Colonic mucosa (tissue), 4 donors: Measurements from ENCODE around the gene GFER. TPM values are rescaled to one million over a fixed set of nuclear protein-coding genes. Genes with fewer than 3 reads are reported as not detected.

Experiments used
- DNase-seq: peaks from one replicate; pipeline ENCODE4 v3.0.0-alpha.2; 2020
- H3K27ac ChIP-seq: fragments of 200-600 bp; one replicate; pipeline ENCODE4 v1.8.0; 2021
- H3K27me3 ChIP-seq: fragments of 200-600 bp; one replicate; pipeline ENCODE4 v1.8.0; 2021
- H3K36me3 ChIP-seq: fragments of 200-600 bp; one replicate; pipeline ENCODE4 v1.8.0; 2021
- H3K4me1 ChIP-seq: fragments of 200-600 bp; one replicate; pipeline ENCODE4 v1.8.0; 2021; ENCODE audit warnings: mild to moderate bottlenecking
- H3K4me3 ChIP-seq: fragments of 200-600 bp; one replicate; pipeline ENCODE4 v1.8.0; 2021
- H3K9ac ChIP-seq, 2 donors: one replicate each; pipeline ENCODE4 v1.7.0; 2013; ENCODE audit warnings: control low read depth in 2 of 2, low read depth in 2 of 2, low read length in 2 of 2
- H3K9me3 ChIP-seq: fragments of 200-600 bp; one replicate; pipeline ENCODE4 v1.8.0; 2021
- intact Hi-C: fragments of 100-400 bp; cut with DNase I; formaldehyde crosslinking; loops from one replicate; pipeline ENCODE4 v1.14.1; 2022
- total RNA-seq, 2 donors: library from RNA; stranded (reverse); fragmentation: NEBNext Ultra II Directional in 1 of 2; extraction: Animal tissue kit (Norgen Biotek cat#: 25700) in 1 of 2; gene quantifications; one replicate each; pipeline ENCODE4 v1.2.1, GENCODE V29; 2021
- TF ChIP-seq, protein P1 (sequence below): fragments of 200-600 bp; IDR thresholded peaks from one replicate; pipeline ENCODE4 v1.8.0; 2022; ENCODE audit warnings: antibody characterized with exemption, mild to moderate bottlenecking
- donor health status: healthy.
- donor health status: DM: no; HTN: no; CAD: no.
- donor health status: DM: no; HTN: no; CAD: no.

GFER gene
- total RNA-seq, 2 donors from 2014 or later: 76.6 to 79.5 TPM

- TF ChIP-seq, protein P1, sequence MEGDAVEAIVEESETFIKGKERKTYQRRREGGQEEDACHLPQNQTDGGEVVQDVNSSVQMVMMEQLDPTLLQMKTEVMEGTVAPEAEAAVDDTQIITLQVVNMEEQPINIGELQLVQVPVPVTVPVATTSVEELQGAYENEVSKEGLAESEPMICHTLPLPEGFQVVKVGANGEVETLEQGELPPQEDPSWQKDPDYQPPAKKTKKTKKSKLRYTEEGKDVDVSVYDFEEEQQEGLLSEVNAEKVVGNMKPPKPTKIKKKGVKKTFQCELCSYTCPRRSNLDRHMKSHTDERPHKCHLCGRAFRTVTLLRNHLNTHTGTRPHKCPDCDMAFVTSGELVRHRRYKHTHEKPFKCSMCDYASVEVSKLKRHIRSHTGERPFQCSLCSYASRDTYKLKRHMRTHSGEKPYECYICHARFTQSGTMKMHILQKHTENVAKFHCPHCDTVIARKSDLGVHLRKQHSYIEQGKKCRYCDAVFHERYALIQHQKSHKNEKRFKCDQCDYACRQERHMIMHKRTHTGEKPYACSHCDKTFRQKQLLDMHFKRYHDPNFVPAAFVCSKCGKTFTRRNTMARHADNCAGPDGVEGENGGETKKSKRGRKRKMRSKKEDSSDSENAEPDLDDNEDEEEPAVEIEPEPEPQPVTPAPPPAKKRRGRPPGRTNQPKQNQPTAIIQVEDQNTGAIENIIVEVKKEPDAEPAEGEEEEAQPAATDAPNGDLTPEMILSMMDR: no peak
- H3K9ac ChIP-seq: peak within 1 kb of the TSS; percentile 77 to 99
- H3K4me3 ChIP-seq: peak within 1 kb of the TSS; percentile 92
- H3K27ac ChIP-seq: peak within 1 kb of the TSS; percentile 89
- H3K9me3 ChIP-seq: no peaks in the 10 kb centered on the region
- H3K4me1 ChIP-seq: peaks cover 4% of the 10 kb centered on the region
- intact Hi-C loops: no loop called here
- no peaks in the 10 kb centered on the region for H3K36me3 ChIP-seq
- peak; percentile 99 for DNase-seq
- no peaks in the 10 kb centered on the region for H3K27me3 ChIP-seq
Observed at GRCh38 chr16:1964506-1965395, 19.2 kb upstream of the GFER start, which contains the start of gene RPS2. Gene RPS2, minus strand, starts transcription at chr16:1964826. Its CDS starts 201 bp downstream, at chr16:1964625.

DNA sequence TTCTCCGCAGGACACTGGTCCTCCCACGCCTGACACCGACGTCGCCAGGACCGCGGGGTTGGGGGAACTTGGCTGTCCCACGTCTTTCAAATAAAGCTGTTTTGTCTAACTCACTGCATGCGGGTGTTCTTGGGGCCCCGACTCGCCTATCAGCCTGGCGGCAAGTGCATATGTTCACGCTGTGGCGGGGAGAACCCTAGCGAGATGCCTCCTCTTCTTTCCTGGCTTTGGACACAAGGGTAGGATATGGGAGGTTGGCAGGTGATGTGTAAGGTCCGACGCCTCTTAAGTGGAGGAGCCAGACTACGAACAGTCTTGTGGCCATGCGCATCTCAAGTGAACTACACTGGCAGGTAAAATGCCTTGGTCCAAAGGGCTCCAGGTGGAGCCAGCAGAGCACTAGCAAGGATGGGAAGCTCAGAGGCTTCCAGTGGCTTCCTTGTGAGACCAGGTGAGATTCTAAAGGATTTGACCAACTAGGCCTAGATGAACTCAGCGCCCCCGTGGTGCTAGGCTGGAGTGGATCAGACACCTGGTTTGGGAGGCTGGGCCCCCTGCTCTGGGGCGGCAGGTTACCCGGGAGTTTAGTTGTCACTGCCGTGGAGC is 18.5 kb upstream of the GFER start:
- TF ChIP-seq, protein P1: no peak
- H3K4me3 ChIP-seq: peak overlapping the region; percentile 92
- peaks cover 3% of the 10 kb centered on the region for H3K4me1 ChIP-seq
- no peak for DNase-seq
- no peaks in the 10 kb centered on the region for H3K27me3 ChIP-seq
- intact Hi-C loops: no loop called here
- no peaks in the 10 kb centered on the region for H3K9me3 ChIP-seq
- peak overlapping the region; percentile 89 for H3K27ac ChIP-seq
- peak overlapping the region; percentile 77 to 99 for H3K9ac ChIP-seq
- no peaks in the 10 kb centered on the region for H3K36me3 ChIP-seq

DNA sequence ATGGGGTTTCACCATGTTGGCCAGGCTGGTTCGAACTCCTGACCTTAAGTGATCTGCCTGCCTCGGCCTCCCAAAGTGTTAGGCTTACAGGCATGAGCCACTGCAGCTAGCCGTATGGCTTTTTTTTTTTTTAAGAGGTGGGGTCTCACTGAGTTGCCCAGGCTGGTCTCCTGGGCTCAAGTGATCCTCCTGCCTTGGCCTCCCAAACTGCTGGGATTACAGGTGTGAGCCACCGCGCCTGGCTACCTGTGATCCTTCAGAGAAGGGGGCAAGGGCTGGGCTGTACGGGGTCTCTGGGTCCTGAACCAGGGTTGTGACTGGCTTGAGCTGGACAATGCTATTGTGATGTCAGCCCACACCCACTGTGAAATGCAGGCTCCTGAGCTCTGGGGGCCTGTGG is 17.5 kb upstream of the GFER start, which contains the start of gene RNF151:
RNF151 (plus strand) TSS at position 397 of the 400 bp plus-strand sequence. CDS start 26 bp downstream, outside the sequence.
- TF ChIP-seq, protein P1: no peak
- Histone ChIP-seq H3K9ac (peak within 1 kb of the TSS; percentile 77 to 99), H3K27me3 (no peaks in the 10 kb centered on the region), H3K27ac (peak within 1 kb of the TSS; percentile 89), H3K36me3 (no peaks in the 10 kb centered on the region), H3K4me1 (peaks cover 4% of the 10 kb centered on the region), H3K9me3 (no peaks in the 10 kb centered on the region), H3K4me3 (peak within 1 kb of the TSS; percentile 92)
- intact Hi-C loops: no loop called here
- no peak for DNase-seq

DNA sequence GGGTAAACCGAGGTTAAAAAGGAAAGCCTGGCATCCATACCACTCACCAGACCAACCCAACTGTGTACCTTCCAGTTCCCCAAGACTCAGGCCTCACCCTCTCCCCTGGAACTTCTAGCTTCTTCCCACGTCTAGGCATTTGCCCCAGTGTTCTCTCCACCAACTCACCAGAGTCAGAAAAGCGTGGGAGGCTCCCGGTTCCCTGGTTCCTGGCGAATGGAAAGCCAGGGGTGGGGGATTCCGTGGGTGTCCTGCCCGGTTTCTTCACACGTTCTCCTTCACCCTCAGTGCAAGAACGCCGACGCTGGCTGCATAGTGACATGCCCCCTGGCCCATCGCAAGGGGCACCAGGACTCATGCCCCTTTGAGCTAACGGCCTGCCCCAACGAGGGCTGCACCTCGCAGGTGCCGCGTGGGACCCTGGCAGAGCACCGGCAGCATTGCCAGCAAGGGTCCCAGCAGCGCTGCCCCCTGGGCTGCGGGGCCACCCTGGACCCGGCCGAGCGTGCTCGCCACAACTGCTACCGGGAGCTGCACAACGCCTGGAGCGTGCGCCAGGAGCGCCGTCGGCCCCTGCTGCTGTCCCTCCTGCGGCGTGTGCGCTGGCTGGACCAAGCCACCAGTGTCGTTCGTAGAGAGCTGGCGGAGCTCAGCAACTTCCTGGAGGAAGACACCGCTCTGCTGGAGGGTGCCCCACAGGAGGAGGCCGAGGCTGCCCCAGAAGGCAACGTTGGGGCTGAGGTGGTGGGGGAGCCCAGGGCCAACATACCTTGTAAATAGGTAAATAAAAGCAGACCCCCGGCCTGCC is 15.6 kb upstream of the GFER start:
- H3K27ac ChIP-seq: no peak overlapping the region
- no peaks in the 10 kb centered on the region for H3K27me3 ChIP-seq
- H3K4me1 ChIP-seq: peaks cover 11% of the 10 kb centered on the region
- H3K4me3 ChIP-seq: no peak overlapping the region
- DNase-seq: no peak
- H3K9me3 ChIP-seq: no peaks in the 10 kb centered on the region
- TF ChIP-seq, protein P1: no peak
- no peaks in the 10 kb centered on the region for H3K36me3 ChIP-seq
- no peak overlapping the region for H3K9ac ChIP-seq
- intact Hi-C loops: no loop called here
